Astrocyte (in vitro differentiated cells and primary cell): ENCODE data around the gene ELOVL2. TPM values are rescaled to one million over a fixed set of nuclear protein-coding genes. Genes with fewer than 3 reads are reported as not detected.

Experiments
- DNase-seq: peaks from one replicate; pipeline ENCODE4 v3.0.0-alpha.2; 2010; ENCODE audit warnings: low read depth
- FAIRE-seq: peaks from 2 replicates; lab custom pipeline; 2011; peaks lifted over from hg19 to GRCh38; lab: Jason Lieb, UNC
- H2AFZ ChIP-seq: 2 replicates; pipeline ENCODE4 v1.6.0; 2012; ENCODE audit warnings: low read depth, low read length, inconsistent platforms
- H3K27ac ChIP-seq: 2 replicates; pipeline ENCODE4 v1.5.1; 2011; ENCODE audit warnings: low read depth, low read length, inconsistent platforms
- H3K27me3 ChIP-seq: 2 replicates; pipeline ENCODE4 v1.6.0; 2011; ENCODE audit warnings: low read length, inconsistent platforms; ENCODE audit not compliant: insufficient read depth
- H3K36me3 ChIP-seq: 2 replicates; pipeline ENCODE4 v1.5.1; 2011; ENCODE audit warnings: low read length, inconsistent platforms; ENCODE audit not compliant: insufficient read depth
- H3K4me1 ChIP-seq: 2 replicates; pipeline ENCODE4 v1.5.1; 2011; ENCODE audit warnings: low read length, inconsistent platforms; ENCODE audit not compliant: insufficient read depth
- H3K4me2 ChIP-seq: 2 replicates; pipeline ENCODE4 v1.6.0; 2012; ENCODE audit warnings: low read length, inconsistent platforms
- H3K4me3 ChIP-seq: 2 replicates; pipeline ENCODE4 v1.5.1; 2011; ENCODE audit warnings: low read depth, mild to moderate bottlenecking, low read length, inconsistent platforms; ENCODE audit not compliant: insufficient read depth
- H3K79me2 ChIP-seq: 2 replicates; pipeline ENCODE4 v1.6.0; 2012; ENCODE audit warnings: mild to moderate bottlenecking, low read length, inconsistent platforms; ENCODE audit not compliant: insufficient read depth
- H3K9ac ChIP-seq: 2 replicates; pipeline ENCODE4 v1.6.0; 2012; ENCODE audit warnings: mild to moderate bottlenecking, low read length, inconsistent platforms
- H3K9me3 ChIP-seq: 2 replicates; pipeline ENCODE4 v1.5.1; 2012; ENCODE audit warnings: low read depth, mild to moderate bottlenecking, low read length, inconsistent platforms; ENCODE audit not compliant: insufficient read depth
- H4K20me1 ChIP-seq: 2 replicates; pipeline ENCODE4 v1.6.0; 2012; ENCODE audit warnings: low read length, inconsistent platforms; ENCODE audit not compliant: insufficient read depth
- H3K27ac Mint-ChIP-seq: one replicate; pipeline ENCODE4 v1.8.0; 2021; ENCODE audit warnings: mild to moderate bottlenecking, mixed read lengths; ENCODE audit not compliant: unreplicated experiment
- H3K27me3 Mint-ChIP-seq: one replicate; pipeline ENCODE4 v1.8.0; 2021; ENCODE audit warnings: low read depth, mixed read lengths; ENCODE audit not compliant: unreplicated experiment
- H3K36me3 Mint-ChIP-seq: one replicate; pipeline ENCODE4 v1.8.0; 2021; ENCODE audit warnings: low read depth, mixed read lengths; ENCODE audit not compliant: unreplicated experiment
- H3K4me1 Mint-ChIP-seq: one replicate; pipeline ENCODE4 v1.8.0; 2021; ENCODE audit warnings: low read depth, mixed read lengths; ENCODE audit not compliant: unreplicated experiment
- H3K4me3 Mint-ChIP-seq: one replicate; pipeline ENCODE4 v1.8.0; 2021; ENCODE audit warnings: mild to moderate bottlenecking, moderate library complexity, mixed read lengths; ENCODE audit not compliant: unreplicated experiment
- H3K9me3 Mint-ChIP-seq: one replicate; pipeline ENCODE4 v1.8.0; 2021; ENCODE audit warnings: mild to moderate bottlenecking, mixed read lengths; ENCODE audit not compliant: unreplicated experiment
- EZH2 ChIP-seq: IDR thresholded peaks from 2 replicates; pipeline ENCODE4 v1.6.1; 2012; ENCODE audit warnings: mild to moderate bottlenecking, low read length, inconsistent platforms; ENCODE audit not compliant: insufficient read depth
- total RNA-seq: library from RNA; stranded (reverse); gene quantifications from 2 replicates; pipeline ENCODE4 v1.2.1, GENCODE V29; 2021
- TF ChIP-seq, protein P1 (sequence below): IDR thresholded peaks from 2 replicates; pipeline ENCODE4 v1.5.1; 2011; ENCODE audit warnings: low read depth, mild to moderate bottlenecking, inconsistent platforms, low read length, moderate library complexity; ENCODE audit not compliant: insufficient read depth

The ELOVL2 gene
- total RNA-seq, 1 donor from 2014 or later = 5.7 TPM

DNA sequence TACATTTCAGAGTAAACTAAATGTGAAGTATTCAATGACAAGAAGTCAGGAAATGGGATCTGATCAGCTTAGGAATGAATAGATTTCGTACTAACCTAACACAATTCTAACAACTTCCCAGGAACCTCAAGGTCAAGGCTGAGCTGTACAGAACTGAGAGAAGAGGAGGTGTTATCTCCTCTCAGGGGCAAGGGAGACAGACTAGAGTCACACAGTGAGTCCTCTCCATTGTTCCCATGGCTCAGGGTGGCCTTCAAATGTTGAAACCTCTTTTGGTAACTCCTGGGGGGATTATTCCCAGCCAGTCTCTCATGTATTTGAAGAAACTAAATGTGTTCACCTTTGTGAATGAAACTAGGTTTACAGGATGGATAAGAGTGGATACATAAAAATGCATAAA, 27.7 kb downstream of the ELOVL2 start:
- Histone ChIP-seq H3K4me2 (no peak overlapping the region), H3K79me2 (no peaks in the 10 kb centered on the region), H3K36me3 (no peaks in the 10 kb centered on the region), H3K9me3 (no peaks in the 10 kb centered on the region), H3K4me3 (no peak overlapping the region), H3K9ac (no peak overlapping the region), H2AFZ (no peak overlapping the region), H4K20me1 (no peaks in the 10 kb centered on the region), H3K4me1 (no peaks in the 10 kb centered on the region), H3K27ac (no peak overlapping the region), H3K27me3 (peaks cover 4% of the 10 kb centered on the region)
- Mint-ChIP-seq H3K9me3 (no peaks in the 10 kb centered on the region), H3K27me3 (peaks cover 2% of the 10 kb centered on the region), H3K4me3 (no peak overlapping the region), H3K36me3 (no peaks in the 10 kb centered on the region), H3K27ac (no peak overlapping the region), H3K4me1 (peaks cover 9% of the 10 kb centered on the region)
- FAIRE-seq (no peak), DNase-seq (no peak)
- TF ChIP-seq, protein P1, sequence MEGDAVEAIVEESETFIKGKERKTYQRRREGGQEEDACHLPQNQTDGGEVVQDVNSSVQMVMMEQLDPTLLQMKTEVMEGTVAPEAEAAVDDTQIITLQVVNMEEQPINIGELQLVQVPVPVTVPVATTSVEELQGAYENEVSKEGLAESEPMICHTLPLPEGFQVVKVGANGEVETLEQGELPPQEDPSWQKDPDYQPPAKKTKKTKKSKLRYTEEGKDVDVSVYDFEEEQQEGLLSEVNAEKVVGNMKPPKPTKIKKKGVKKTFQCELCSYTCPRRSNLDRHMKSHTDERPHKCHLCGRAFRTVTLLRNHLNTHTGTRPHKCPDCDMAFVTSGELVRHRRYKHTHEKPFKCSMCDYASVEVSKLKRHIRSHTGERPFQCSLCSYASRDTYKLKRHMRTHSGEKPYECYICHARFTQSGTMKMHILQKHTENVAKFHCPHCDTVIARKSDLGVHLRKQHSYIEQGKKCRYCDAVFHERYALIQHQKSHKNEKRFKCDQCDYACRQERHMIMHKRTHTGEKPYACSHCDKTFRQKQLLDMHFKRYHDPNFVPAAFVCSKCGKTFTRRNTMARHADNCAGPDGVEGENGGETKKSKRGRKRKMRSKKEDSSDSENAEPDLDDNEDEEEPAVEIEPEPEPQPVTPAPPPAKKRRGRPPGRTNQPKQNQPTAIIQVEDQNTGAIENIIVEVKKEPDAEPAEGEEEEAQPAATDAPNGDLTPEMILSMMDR = no peak
- no peak for TF ChIP-seq EZH2

DNA sequence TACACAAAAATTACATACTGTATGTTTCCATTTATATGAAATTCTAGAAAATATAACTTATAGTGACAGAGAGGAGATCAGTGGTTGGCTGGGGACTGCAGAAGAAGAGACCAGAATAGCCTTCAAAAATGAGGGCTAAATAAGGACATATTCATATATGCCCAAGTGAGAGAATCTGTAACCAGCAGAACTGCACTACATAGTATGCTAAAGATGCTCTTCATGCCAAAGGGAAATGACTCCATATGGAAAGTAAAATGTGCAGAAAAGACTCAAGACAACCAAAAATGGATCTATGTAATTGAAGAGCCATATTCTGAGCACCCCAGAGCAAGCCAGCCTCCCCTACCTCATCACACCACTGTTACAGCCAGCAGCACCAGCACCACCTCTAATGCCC, 29.0 kb downstream of the ELOVL2 start:
- H3K9me3 Mint-ChIP-seq = no peaks in the 10 kb centered on the region
- Histone ChIP-seq H3K9ac (no peak overlapping the region), H3K4me2 (no peak overlapping the region), H3K27ac (no peak overlapping the region), H3K79me2 (no peaks in the 10 kb centered on the region), H4K20me1 (no peaks in the 10 kb centered on the region), H3K4me3 (no peak overlapping the region), H3K27me3 (peaks cover 2% of the 10 kb centered on the region), H3K36me3 (no peaks in the 10 kb centered on the region), H2AFZ (no peak overlapping the region), H3K9me3 (no peaks in the 10 kb centered on the region), H3K4me1 (no peaks in the 10 kb centered on the region)
- H3K4me1 Mint-ChIP-seq = peaks cover 9% of the 10 kb centered on the region
- DNase-seq (no peak), FAIRE-seq (no peak)
- no peak overlapping the region for H3K27ac Mint-ChIP-seq
- TF ChIP-seq EZH2 = no peak
- TF ChIP-seq, protein P1 = no peak
- no peak overlapping the region for H3K4me3 Mint-ChIP-seq
- peaks cover 2% of the 10 kb centered on the region for H3K27me3 Mint-ChIP-seq
- no peaks in the 10 kb centered on the region for H3K36me3 Mint-ChIP-seq

DNA sequence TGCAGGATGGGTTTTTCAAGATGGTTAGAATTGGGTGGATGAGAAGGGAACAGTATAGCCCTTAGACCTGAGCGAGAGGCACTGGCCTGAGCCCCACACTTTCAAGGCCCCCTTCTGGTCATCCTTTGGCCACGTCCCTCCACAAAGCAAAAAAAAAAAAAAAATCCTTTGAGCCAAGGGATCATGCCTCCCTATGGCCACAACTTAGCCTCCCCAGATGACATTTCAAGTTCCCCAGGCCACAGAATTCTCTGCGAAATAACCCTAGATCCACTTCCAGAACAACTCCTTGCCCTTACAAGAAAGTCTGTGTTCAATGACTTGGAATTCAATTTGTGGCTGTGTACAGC, 30.4 kb downstream of the ELOVL2 start:
- no peak overlapping the region for H3K27ac ChIP-seq
- TF ChIP-seq EZH2 = no peak
- TF ChIP-seq, protein P1 = no peak
- H3K9me3 ChIP-seq = no peaks in the 10 kb centered on the region
- no peaks in the 10 kb centered on the region for H3K36me3 ChIP-seq
- no peak overlapping the region for H3K4me2 ChIP-seq
- Mint-ChIP-seq H3K27ac (no peak overlapping the region), H3K36me3 (no peaks in the 10 kb centered on the region), H3K27me3 (peaks cover 2% of the 10 kb centered on the region), H3K9me3 (no peaks in the 10 kb centered on the region), H3K4me3 (no peak overlapping the region), H3K4me1 (peaks cover 18% of the 10 kb centered on the region)
- no peaks in the 10 kb centered on the region for H4K20me1 ChIP-seq
- H3K4me1 ChIP-seq = peaks cover 10% of the 10 kb centered on the region
- H2AFZ ChIP-seq = no peak overlapping the region
- H3K79me2 ChIP-seq = no peaks in the 10 kb centered on the region
- FAIRE-seq = no peak
- H3K27me3 ChIP-seq = peaks cover 2% of the 10 kb centered on the region
- no peak overlapping the region for H3K9ac ChIP-seq
- no peak for DNase-seq
- H3K4me3 ChIP-seq = no peak overlapping the region
